HepG2 (cell line): ENCODE results near the gene TLR2. TPM values are rescaled to one million over a fixed set of nuclear protein-coding genes. Genes with fewer than 3 reads are reported as not detected.

Experiments
- ATAC-seq: fragments of 200-7000 bp; cut with Tn5 transposase; 3 replicates; pipeline ENCODE4 v1.9.1; 2020; ENCODE audit warnings: mild to moderate bottlenecking, moderate library complexity
- BruUV-seq: library from RNA; stranded (reverse); fragments of 400-500 nt; replicated peaks from 2 replicates; lab custom pipeline; 2021; lab: Mats Ljungman, UMichigan
- CTCF ChIA-PET: fragments of 300-600 bp; formaldehyde crosslinking; extraction: SDS; loops from one replicate; lab custom pipeline; 2021; ENCODE audit warnings: low total read pairs, inconsistent platforms, low intra/inter-chr PET ratio; lab: Yijun Ruan, JAX
- POLR2A ChIA-PET: fragments of 350-600 bp; sonication (Branson Sonifier 250); formaldehyde crosslinking; loops from one replicate; lab custom pipeline; 2020; ENCODE audit warnings: antibody characterized with exemption, inconsistent platforms; lab: Yijun Ruan, JAX
- DNase-seq: peaks from one replicate; pipeline ENCODE4 v3.0.0-alpha.2; 2015; ENCODE audit warnings: low spot score
- FAIRE-seq: peaks from 3 replicates; lab custom pipeline; 2011; peaks lifted over from hg19 to GRCh38; lab: Jason Lieb, UNC
- H2AFZ ChIP-seq: one replicate; pipeline ENCODE4 v1.6.1; 2011; ENCODE audit warnings: low read length, inconsistent platforms
- H3K27ac ChIP-seq: fragments of 300-600 bp; 3 replicates; pipeline ENCODE4 v1.8.0; 2011; ENCODE audit warnings: mixed run types, mild to moderate bottlenecking, mixed read lengths, low read length, inconsistent platforms; ENCODE audit not compliant: insufficient read depth; ENCODE audit errors: extremely low read length
- H3K27me3 ChIP-seq, 2 experiments: fragments of 200-600 bp in 1 of 2; 2 replicates in 1 of 2; 3 replicates in 1 of 2; pipeline versions ENCODE4 v1.6.0 to v1.8.0; 2011; ENCODE audit warnings: low read length in 2 of 2, mild to moderate bottlenecking in 2 of 2, moderate library complexity in 2 of 2, inconsistent platforms in 1 of 2; ENCODE audit not compliant: insufficient read depth in 2 of 2, control insufficient read depth in 1 of 2
- H3K36me3 ChIP-seq, 2 experiments: fragments of 200-600 bp in 1 of 2; replicated peaks in 1 of 2; 2 replicates in 1 of 2; 3 replicates in 1 of 2; pipeline versions ENCODE4 v1.5.1 to v1.8.0; 2011; ENCODE audit warnings: low read length in 2 of 2, inconsistent platforms in 1 of 2; ENCODE audit not compliant: insufficient read depth in 2 of 2, control insufficient read depth in 1 of 2
- H3K4me1 ChIP-seq: 2 replicates; pipeline ENCODE4 v1.5.1; 2012; ENCODE audit warnings: low read length, inconsistent platforms; ENCODE audit not compliant: insufficient read depth
- H3K4me2 ChIP-seq: 2 replicates; pipeline ENCODE4 v1.6.0; 2011; ENCODE audit warnings: low read depth, low read length, inconsistent platforms
- H3K4me3 ChIP-seq, 3 experiments: fragments of 200-600 bp in 1 of 3; sonication (generic), shearing (Covaris generic) in 1 of 3; replicated peaks in 1 of 3; 2 replicates each; pipeline ENCODE4 v1.5.1; 2011 to 2016; ENCODE audit warnings: low read length in 3 of 3, inconsistent platforms in 2 of 3, low read depth in 2 of 3, mild to moderate bottlenecking in 2 of 3, control low read depth in 1 of 3, mixed read lengths in 1 of 3; ENCODE audit not compliant: insufficient read depth in 1 of 3
- H3K79me2 ChIP-seq: one replicate; pipeline ENCODE4 v1.6.1; 2011; ENCODE audit warnings: low read length, inconsistent platforms; ENCODE audit not compliant: insufficient read depth
- H3K9ac ChIP-seq: 2 replicates; pipeline ENCODE4 v1.6.0; 2011; ENCODE audit warnings: mild to moderate bottlenecking, low read depth, low read length, inconsistent platforms; ENCODE audit not compliant: insufficient read depth
- H3K9me3 ChIP-seq: 2 replicates; pipeline ENCODE4 v1.5.1; 2012; ENCODE audit warnings: mild to moderate bottlenecking, low read length
- H4K20me1 ChIP-seq: 2 replicates; pipeline ENCODE4 v1.6.0; 2011; ENCODE audit warnings: inconsistent platforms, mild to moderate bottlenecking, low read length, moderate library complexity; ENCODE audit not compliant: insufficient read depth
- GTF2F1 ChIP-seq: fragments of 150-350 bp; IDR thresholded peaks from 2 replicates; pipeline ENCODE4 v1.6.1; 2014; ENCODE audit warnings: low read length
- MATR3 ChIP-seq: sonication (generic); formaldehyde crosslinking; IDR thresholded peaks from 2 replicates; pipeline ENCODE4 v1.4.0; 2020; ENCODE audit warnings: missing genetic modification reagents
- NR2F6 ChIP-seq, 2 experiments: IDR thresholded peaks; 2 replicates each; pipeline ENCODE4 v1.6.1; 2016; ENCODE audit warnings: antibody characterized with exemption in 1 of 2, mild to moderate bottlenecking in 1 of 2
- TBX2 ChIP-seq: sonication (generic); formaldehyde crosslinking; IDR thresholded peaks from 2 replicates; pipeline ENCODE4 v1.5.0; 2020; ENCODE audit warnings: missing genetic modification reagents, mild to moderate bottlenecking, borderline replicate concordance
- ZMYM3 ChIP-seq: sonication (generic); formaldehyde crosslinking; IDR thresholded peaks from 2 replicates; pipeline ENCODE4 v1.5.1; 2020; ENCODE audit warnings: mild to moderate bottlenecking, missing genetic modification reagents
- ZNF562 ChIP-seq: sonication (generic); formaldehyde crosslinking; IDR thresholded peaks from 2 replicates; pipeline ENCODE4 v1.8.0; 2022; ENCODE audit warnings: missing genetic modification reagents, borderline replicate concordance
- ZSCAN20 ChIP-seq: sonication (generic); formaldehyde crosslinking; IDR thresholded peaks from 2 replicates; pipeline ENCODE4 v1.4.0; 2020; ENCODE audit warnings: missing genetic modification reagents, mild to moderate bottlenecking, borderline replicate concordance
- WGBS: methylation state at CpG from one replicate; pipeline ENCODE4 v1.1.6; 2017; ENCODE audit warnings: low lambda C conversion rate; 5-methylcytosine and 5-hydroxymethylcytosine counted together
- in situ Hi-C: cut with HindIII; loops from 2 replicates; pipeline ENCODE4 v1.10.0; 2017; ENCODE audit warnings: low pct_unique_long_range_greater_than_20kb; ENCODE audit not compliant: extremely low pct_ligation_motif_present
- intact Hi-C: fragments of 100-400 bp; cut with micrococcal nuclease; formaldehyde crosslinking; loops from one replicate; pipeline ENCODE4 v1.10.0; 2022; ENCODE audit not compliant: unreplicated experiment
- polyA plus RNA-seq, 8 experiments: library from polyadenylated mRNA; depleted of rRNA in 3 of 8; stranded (reverse) in 7 of 8; unstranded in 1 of 8; fragments of >200 nt; fragmentation: Illumina TruSeq in 4 of 8; extraction: Trizol in 4 of 8; gene quantifications; 2 replicates each; pipeline versions ENCODE4 v1.2.1 to v1.2.3, GENCODE V29; 2011 to 2016; ENCODE audit warnings: low read depth in 4 of 8, missing spikeins in 1 of 8, mixed read lengths in 1 of 8; ENCODE audit not compliant: insufficient read depth in 1 of 8
- total RNA-seq, 5 experiments: library from RNA; depleted of rRNA; stranded (reverse); fragments of >200 nt; fragmentation: Illumina TruSeq; extraction: Trizol; gene quantifications; 2 replicates each; pipeline ENCODE4 v1.2.3, GENCODE V29; 2016; ENCODE audit warnings: low read depth in 1 of 5
- TF ChIP-seq, protein P1 (sequence below): sonication (generic); formaldehyde crosslinking; IDR thresholded peaks from 2 replicates; pipeline ENCODE4 v1.4.0; 2020; ENCODE audit warnings: mild to moderate bottlenecking, missing genetic modification reagents, borderline replicate concordance
- TF ChIP-seq, protein P2 (sequence below): sonication (generic); formaldehyde crosslinking; IDR thresholded peaks from 2 replicates; pipeline ENCODE4 v1.8.1; 2022; ENCODE audit warnings: low read depth, mild to moderate bottlenecking, missing genetic modification reagents
- TF ChIP-seq, protein P3 (sequence below): sonication (generic); formaldehyde crosslinking; IDR thresholded peaks from 2 replicates; pipeline ENCODE4 v1.4.0; 2020; ENCODE audit warnings: low read depth, mild to moderate bottlenecking, missing genetic modification reagents

The TLR2 gene
- total and polyA plus RNA-seq, 2 of the 13 experiments (the other 11 are each of a cell fraction or from before 2014, with no cell fraction given), result 0.63 to 0.73 TPM

DNA sequence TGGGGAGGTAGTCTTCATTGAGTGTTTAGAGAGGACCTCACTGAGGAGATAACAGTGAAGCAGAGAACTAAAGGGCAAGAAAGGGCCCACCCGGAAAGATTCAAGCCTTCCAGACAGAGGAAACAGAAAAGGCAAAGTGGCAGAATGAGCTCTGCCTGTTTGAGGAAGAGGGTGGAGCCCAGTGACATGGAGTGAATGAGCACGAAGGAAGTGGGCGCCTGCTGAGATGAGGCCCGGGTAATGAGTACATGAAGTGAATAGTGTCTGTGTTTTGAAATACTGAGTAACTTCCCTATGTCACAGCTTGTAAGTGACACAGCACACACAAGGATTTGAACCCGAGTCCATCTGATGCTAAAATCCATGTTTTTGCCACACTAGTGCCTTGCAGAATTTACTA lies 32.5 kb upstream of the TLR2 start (continued):
- TF ChIP-seq, protein P1, sequence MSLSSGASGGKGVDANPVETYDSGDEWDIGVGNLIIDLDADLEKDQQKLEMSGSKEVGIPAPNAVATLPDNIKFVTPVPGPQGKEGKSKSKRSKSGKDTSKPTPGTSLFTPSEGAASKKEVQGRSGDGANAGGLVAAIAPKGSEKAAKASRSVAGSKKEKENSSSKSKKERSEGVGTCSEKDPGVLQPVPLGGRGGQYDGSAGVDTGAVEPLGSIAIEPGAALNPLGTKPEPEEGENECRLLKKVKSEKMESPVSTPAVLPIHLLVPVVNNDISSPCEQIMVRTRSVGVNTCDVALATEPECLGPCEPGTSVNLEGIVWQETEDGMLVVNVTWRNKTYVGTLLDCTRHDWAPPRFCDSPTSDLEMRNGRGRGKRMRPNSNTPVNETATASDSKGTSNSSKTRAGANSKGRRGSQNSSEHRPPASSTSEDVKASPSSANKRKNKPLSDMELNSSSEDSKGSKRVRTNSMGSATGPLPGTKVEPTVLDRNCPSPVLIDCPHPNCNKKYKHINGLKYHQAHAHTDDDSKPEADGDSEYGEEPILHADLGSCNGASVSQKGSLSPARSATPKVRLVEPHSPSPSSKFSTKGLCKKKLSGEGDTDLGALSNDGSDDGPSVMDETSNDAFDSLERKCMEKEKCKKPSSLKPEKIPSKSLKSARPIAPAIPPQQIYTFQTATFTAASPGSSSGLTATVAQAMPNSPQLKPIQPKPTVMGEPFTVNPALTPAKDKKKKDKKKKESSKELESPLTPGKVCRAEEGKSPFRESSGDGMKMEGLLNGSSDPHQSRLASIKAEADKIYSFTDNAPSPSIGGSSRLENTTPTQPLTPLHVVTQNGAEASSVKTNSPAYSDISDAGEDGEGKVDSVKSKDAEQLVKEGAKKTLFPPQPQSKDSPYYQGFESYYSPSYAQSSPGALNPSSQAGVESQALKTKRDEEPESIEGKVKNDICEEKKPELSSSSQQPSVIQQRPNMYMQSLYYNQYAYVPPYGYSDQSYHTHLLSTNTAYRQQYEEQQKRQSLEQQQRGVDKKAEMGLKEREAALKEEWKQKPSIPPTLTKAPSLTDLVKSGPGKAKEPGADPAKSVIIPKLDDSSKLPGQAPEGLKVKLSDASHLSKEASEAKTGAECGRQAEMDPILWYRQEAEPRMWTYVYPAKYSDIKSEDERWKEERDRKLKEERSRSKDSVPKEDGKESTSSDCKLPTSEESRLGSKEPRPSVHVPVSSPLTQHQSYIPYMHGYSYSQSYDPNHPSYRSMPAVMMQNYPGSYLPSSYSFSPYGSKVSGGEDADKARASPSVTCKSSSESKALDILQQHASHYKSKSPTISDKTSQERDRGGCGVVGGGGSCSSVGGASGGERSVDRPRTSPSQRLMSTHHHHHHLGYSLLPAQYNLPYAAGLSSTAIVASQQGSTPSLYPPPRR (CRISPR knock-in tag), result no peak
- TF ChIP-seq, protein P2, sequence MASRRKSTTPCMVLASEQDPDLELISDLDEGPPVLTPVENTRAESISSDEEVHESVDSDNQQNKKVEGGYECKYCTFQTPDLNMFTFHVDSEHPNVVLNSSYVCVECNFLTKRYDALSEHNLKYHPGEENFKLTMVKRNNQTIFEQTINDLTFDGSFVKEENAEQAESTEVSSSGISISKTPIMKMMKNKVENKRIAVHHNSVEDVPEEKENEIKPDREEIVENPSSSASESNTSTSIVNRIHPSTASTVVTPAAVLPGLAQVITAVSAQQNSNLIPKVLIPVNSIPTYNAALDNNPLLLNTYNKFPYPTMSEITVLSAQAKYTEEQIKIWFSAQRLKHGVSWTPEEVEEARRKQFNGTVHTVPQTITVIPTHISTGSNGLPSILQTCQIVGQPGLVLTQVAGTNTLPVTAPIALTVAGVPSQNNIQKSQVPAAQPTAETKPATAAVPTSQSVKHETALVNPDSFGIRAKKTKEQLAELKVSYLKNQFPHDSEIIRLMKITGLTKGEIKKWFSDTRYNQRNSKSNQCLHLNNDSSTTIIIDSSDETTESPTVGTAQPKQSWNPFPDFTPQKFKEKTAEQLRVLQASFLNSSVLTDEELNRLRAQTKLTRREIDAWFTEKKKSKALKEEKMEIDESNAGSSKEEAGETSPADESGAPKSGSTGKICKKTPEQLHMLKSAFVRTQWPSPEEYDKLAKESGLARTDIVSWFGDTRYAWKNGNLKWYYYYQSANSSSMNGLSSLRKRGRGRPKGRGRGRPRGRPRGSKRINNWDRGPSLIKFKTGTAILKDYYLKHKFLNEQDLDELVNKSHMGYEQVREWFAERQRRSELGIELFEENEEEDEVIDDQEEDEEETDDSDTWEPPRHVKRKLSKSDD (CRISPR knock-in tag), result no peak

DNA sequence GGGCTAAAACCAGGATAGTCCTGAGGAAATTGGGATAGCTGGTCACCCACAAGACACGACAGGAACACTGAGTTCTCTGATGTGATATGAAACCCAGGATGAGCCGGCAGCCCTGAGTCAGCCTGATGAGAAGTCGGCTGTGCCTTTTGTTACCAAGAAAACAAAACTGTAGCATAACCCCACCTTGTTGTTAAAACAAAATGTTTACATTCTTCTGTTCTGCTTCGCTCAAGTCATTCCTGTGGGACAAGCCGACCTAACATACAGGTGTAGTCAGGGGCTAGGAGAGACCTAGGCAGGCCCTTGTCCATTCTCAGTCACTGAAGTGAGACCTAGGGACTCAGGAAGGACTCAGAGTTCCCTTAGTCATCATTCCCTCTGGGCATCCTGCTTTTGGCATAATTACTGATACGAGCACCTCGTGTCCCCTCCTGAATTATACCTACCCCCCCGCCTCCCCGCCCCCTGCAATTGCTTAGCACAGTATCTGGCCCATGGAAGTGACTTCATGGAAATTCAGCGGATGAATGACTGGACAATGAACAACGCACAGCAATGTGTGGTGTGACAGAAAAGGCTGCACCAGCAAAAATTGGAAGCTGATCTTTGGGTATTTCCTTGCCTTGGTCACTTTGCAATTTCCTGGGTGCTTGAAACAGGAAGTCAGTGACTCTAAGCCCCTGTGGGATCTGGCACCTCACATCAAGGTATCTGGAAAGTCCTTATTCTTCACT lies 31.9 kb upstream of the TLR2 start:
- H3K4me3 ChIP-seq, result no peak overlapping the region
- no peak for FAIRE-seq

More for the DNA sequence above, 31.9 kb upstream of the TLR2 start:
- ATAC-seq (no peak), DNase-seq (no peak)
- in situ Hi-C loops, result no loop called here
- intact Hi-C loops, result no loop called here
- H3K27me3 ChIP-seq, result 0 out of 5 replicates have a peak, but pooled peaks cover 0 to 4% of the 10 kb centered on the region in 2 experiments
- H3K9me3 ChIP-seq, result no peaks in the 10 kb centered on the region
- no peaks in the 10 kb centered on the region for H4K20me1 ChIP-seq
- H2AFZ ChIP-seq, result no peak overlapping the region
- no peaks in the 10 kb centered on the region for H3K36me3 ChIP-seq
- POLR2A ChIA-PET, result no interaction called here
- H3K79me2 ChIP-seq, result no peaks in the 10 kb centered on the region
- no peaks in the 10 kb centered on the region for H3K4me1 ChIP-seq
- BruUV-seq, result no TSS peak
- no peak overlapping the region for H3K27ac ChIP-seq
- H3K4me2 ChIP-seq, result no peak overlapping the region
- CTCF ChIA-PET, result no interaction called here
- TF ChIP-seq MATR3 (CRISPR knock-in tag) (no peak), ZMYM3 (CRISPR knock-in tag) (no peak), TBX2 (CRISPR knock-in tag) (no peak), NR2F6 (IDR thresholded peaks at IDR 0.05) (no peak), NR2F6 (CRISPR knock-in tag; IDR thresholded peaks at IDR 0.05) (no peak), ZSCAN20 (CRISPR knock-in tag) (no peak), ZNF562 (no peak), GTF2F1 (no peak)
- TF ChIP-seq, protein P3, sequence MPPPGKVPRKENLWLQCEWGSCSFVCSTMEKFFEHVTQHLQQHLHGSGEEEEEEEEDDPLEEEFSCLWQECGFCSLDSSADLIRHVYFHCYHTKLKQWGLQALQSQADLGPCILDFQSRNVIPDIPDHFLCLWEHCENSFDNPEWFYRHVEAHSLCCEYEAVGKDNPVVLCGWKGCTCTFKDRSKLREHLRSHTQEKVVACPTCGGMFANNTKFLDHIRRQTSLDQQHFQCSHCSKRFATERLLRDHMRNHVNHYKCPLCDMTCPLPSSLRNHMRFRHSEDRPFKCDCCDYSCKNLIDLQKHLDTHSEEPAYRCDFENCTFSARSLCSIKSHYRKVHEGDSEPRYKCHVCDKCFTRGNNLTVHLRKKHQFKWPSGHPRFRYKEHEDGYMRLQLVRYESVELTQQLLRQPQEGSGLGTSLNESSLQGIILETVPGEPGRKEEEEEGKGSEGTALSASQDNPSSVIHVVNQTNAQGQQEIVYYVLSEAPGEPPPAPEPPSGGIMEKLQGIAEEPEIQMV (CRISPR knock-in tag), result no peak
- 42% methylated on average over 9 of the region's 11 CpGs for WGBS
- no peak overlapping the region for H3K9ac ChIP-seq
